ENCODE data around the gene ATP9B.
A peak's percentile ranks its signal among the peaks of the same experiment; 100 is the strongest.

ATP9B gene

DNA sequence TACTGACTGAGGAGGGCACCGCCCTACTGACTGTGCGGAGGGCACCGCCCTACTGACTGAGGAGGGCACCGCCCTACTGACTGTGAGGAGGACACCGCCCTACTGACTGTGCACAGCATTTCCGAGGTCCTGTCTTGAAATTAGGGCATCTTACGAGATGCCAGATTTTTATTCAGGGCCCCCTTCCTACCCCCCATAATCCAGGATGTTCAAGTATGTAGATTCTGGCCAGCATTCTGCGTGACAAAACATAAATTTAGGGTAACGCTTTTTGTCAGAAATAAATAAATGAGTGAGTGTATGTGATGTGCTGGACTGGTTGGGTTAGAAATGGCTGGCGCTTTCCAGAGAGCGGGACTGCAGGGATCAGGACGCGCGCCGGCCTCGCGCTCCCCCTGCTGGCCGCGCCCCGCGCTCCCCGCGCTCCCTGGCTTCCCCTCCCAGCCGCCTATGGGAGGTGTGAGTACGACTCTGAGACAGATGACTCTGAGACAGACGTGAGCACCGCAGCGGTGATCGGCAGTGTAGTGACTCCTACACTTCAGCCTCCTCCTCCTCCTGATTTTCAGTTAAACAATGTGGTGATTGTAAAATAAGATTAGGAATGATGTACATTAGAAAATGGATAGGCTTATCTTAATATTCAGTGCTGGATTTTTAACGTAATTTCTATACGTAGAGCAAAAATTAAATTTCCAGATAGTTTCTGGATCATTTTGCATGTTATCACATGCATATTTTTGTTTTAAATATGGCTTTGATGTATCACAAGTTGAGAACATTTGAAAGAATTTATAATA, 177.3 kb downstream of the ATP9B start:
- in situ Hi-C loops (cut with MboI; ENCODE audit: low sequenced_read_pairs, unreplicated experiment) = loop anchor here (25.0 kb wide), 1 partner anchor 184 kb away; the partner anchor contains the start of gene ATP9B
- DNase-seq (ENCODE audit: low spot score) = peak; percentile 87
- TF ChIP-seq, protein P1, sequence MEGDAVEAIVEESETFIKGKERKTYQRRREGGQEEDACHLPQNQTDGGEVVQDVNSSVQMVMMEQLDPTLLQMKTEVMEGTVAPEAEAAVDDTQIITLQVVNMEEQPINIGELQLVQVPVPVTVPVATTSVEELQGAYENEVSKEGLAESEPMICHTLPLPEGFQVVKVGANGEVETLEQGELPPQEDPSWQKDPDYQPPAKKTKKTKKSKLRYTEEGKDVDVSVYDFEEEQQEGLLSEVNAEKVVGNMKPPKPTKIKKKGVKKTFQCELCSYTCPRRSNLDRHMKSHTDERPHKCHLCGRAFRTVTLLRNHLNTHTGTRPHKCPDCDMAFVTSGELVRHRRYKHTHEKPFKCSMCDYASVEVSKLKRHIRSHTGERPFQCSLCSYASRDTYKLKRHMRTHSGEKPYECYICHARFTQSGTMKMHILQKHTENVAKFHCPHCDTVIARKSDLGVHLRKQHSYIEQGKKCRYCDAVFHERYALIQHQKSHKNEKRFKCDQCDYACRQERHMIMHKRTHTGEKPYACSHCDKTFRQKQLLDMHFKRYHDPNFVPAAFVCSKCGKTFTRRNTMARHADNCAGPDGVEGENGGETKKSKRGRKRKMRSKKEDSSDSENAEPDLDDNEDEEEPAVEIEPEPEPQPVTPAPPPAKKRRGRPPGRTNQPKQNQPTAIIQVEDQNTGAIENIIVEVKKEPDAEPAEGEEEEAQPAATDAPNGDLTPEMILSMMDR (IDR thresholded peaks at IDR 0.05; ENCODE audit: borderline replicate concordance, control extremely low read depth, extremely low read depth, insufficient read depth, missing control alignments) = peak; percentile 94

DNA sequence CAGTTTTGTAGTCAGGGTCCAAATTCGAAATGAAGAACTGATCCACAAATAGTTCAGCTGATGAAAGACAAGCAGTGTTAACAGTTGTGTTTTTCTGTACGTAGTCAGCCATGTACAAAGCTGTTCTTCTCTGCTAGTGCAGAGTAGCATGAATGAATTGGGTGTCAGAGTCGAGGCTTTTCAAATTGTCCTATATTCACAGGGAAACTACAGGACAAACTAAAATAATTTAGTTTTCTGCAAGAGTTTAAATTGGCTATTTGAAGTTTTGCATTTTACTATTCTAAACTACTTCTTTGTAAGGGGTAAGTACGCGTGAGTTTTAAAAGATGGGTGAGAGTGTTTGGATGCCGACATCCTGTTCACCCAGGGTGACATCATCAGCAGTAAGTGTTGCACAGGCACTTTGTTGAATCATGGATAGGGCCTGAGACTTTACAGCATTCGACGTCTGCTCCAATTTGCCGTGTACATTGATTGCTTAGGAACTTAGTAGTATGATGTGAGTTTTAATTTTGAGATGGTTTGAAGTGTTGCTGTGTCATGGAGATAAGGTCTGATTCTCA, 179.4 kb downstream of the ATP9B start:
- TF ChIP-seq, protein P1 (IDR thresholded peaks at IDR 0.05; ENCODE audit: borderline replicate concordance, control extremely low read depth, extremely low read depth, insufficient read depth, missing control alignments) = no peak
- no peak for DNase-seq (ENCODE audit: low spot score)
- in situ Hi-C loops (cut with MboI; ENCODE audit: low sequenced_read_pairs, unreplicated experiment) = loop anchor here (25.0 kb wide), 1 partner anchor 186 kb away; the partner anchor contains the start of gene ATP9B

DNA sequence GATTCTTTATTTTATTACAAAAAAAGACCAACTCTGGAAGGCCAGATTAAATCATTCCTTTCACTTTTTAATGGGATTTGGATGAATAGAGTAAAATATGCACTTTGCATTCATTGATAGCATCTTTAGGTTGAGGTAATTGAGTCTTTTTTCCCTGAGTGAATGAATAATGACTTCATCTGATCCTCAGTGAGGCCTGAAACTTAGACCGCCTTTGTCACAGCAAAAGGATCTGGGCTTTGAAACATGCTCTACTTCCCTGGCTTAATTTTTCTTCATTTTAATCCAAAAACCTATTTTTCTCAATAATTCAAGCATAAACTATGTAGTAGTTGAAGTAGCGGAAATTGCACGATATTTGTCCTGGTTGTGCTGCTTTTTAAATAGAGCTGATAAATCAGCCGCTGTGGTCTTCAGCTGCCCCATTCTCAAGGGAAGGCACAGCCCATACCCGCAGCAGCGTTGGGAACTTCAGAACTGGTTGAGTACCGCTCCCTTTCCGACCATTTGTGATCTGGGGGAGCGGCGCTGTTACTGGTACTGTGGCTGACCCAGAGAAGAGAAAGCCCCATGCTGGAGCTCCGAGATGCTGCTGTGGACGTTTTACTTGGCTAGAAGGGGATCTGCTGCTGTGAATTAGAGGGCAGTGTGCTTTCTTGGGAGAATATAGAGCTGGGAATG, 181.2 kb downstream of the ATP9B start:
- in situ Hi-C loops (cut with MboI; ENCODE audit: low sequenced_read_pairs, unreplicated experiment) = no loop called here
- DNase-seq (ENCODE audit: low spot score) = no peak
- TF ChIP-seq, protein P1 (IDR thresholded peaks at IDR 0.05; ENCODE audit: borderline replicate concordance, control extremely low read depth, extremely low read depth, insufficient read depth, missing control alignments) = no peak

DNA sequence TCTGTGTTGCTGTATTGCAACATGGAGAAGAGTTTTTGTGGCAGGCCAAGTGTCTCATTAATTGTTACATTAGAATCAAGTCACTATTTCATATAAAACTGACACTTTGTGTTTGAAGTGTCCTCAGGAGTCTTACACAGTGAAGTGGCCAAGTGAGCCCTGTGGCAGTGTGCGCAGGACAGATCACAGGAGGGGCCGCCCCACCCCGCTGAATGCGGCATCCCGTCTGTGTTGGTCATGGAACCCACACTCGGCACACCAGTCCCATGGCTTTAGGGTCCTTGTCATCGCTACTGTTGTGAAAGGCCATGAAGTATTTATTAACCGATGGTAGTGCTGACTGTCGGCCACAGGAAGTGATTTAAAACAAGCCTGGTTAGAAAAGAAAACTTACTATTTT, 181.8 kb downstream of the ATP9B start:
- TF ChIP-seq, protein P1 (IDR thresholded peaks at IDR 0.05; ENCODE audit: borderline replicate concordance, control extremely low read depth, extremely low read depth, insufficient read depth, missing control alignments) = no peak
- in situ Hi-C loops (cut with MboI; ENCODE audit: low sequenced_read_pairs, unreplicated experiment) = no loop called here
- no peak for DNase-seq (ENCODE audit: low spot score)

DNA sequence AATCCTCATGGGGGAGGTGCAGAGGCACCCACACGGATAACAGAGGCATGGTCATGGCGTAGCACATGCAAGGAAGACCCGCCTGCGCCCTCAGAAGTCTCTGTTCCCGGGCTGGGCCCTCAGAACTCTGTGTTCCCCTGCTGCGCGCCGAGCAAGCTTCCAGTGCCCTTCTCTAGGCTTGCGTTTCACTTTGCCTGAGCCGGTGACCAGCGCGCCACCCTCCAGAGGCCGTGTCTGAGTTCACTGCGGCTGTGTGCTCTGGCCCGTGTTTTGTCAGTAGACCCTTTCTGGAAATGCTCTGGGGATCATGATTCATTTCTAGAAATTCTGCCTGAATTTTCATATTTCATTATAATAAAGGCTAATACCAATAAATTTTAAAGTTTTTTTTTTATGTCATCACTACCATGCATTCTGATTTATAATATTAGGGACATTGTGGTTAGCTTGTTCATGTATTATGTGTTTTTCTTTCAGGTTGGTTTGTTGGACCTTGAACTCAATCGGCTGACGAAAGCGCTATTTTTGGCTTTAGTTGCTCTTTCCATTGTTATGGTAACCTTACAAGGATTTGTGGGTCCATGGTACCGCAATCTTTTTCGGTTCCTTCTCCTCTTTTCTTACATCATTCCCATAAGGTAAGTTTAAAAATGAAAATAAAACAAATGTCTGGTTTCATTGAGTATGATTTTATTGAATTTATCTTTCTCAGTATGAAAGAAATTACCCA, 183.9 kb downstream of the ATP9B start:
- no peak for DNase-seq (ENCODE audit: low spot score)
- TF ChIP-seq, protein P1 (IDR thresholded peaks at IDR 0.05; ENCODE audit: borderline replicate concordance, control extremely low read depth, extremely low read depth, insufficient read depth, missing control alignments) = no peak
- in situ Hi-C loops (cut with MboI; ENCODE audit: low sequenced_read_pairs, unreplicated experiment) = no loop called here

DNA sequence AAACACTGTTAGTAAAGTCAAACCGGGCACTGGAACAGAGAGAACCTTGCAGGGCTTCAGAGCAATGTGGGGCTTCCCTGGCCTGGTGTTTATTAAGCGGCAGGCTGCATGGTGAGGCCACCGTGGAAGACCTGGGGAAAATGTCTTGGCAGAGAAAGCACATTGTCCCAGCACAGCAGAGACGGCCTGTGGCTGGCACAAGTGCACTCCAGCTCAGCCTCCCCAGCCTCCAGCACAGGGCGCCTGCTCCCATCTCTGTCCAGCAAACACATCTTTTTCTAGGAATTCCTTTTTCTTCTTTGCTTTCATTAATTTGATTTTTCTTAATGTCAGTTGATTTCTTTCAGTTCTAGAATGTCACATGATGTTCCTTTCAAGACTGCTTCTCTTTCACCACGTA, 188.3 kb downstream of the ATP9B start:
- in situ Hi-C loops (cut with MboI; ENCODE audit: low sequenced_read_pairs, unreplicated experiment) = no loop called here
- no peak for DNase-seq (ENCODE audit: low spot score)
- TF ChIP-seq, protein P1 (IDR thresholded peaks at IDR 0.05; ENCODE audit: borderline replicate concordance, control extremely low read depth, extremely low read depth, insufficient read depth, missing control alignments) = no peak

Data from GM13976 (cell line).